MV-4-11 (cell line): Measurements from ENCODE around the gene ZNF497.
"Not testable (repeated sequence)": the region's sequence is repeated elsewhere in the genome, so short reads cannot be mapped to it uniquely, and the experiment has no call there.

ENCODE experiments used
- DNase-seq: peaks from one replicate; lab custom pipeline; 2025; lab: John Stamatoyannopoulos, UW

Gene ZNF497

DNA sequence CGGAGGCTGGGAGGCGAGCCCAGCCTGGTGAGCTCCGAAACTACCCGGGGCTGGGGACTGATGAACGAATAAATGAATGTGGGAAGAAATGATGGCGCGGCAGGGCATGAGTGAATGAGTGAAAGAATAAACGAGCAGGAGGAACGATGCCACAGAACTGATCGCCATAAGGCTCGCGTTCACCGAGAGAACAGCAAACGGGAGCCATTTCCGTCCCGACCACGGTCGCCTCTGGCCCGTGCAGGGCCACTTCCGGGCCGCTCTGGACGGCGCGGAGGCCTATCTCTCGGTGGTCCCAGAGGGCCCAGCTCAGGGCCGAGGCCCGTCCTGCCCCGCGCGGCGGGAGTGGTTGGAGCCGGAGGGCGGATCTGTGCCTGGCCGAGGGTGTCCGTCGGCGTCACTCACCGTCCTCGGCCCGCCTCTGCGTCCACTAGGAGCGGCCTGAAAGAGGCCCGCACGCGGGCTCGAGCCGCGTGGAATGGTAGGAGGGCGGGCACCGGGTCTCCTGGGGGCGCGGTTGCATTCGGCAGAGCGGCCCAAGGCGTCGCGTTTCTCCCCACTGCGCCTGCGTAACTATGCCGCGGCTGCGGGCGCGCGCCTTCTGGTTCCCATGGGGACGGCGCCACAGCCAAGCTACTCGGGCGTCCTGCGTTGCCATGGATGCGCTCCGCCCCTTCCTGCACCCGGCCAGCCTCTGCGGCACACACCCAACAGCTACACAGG lies at the start of gene ZNF497:
Gene ZNF497 (minus strand): TSS at position 480 of the 723 bp plus-strand sequence. CDS start 5,116 bp downstream, outside the sequence.
- peak; percentile 97 for DNase-seq

DNA sequence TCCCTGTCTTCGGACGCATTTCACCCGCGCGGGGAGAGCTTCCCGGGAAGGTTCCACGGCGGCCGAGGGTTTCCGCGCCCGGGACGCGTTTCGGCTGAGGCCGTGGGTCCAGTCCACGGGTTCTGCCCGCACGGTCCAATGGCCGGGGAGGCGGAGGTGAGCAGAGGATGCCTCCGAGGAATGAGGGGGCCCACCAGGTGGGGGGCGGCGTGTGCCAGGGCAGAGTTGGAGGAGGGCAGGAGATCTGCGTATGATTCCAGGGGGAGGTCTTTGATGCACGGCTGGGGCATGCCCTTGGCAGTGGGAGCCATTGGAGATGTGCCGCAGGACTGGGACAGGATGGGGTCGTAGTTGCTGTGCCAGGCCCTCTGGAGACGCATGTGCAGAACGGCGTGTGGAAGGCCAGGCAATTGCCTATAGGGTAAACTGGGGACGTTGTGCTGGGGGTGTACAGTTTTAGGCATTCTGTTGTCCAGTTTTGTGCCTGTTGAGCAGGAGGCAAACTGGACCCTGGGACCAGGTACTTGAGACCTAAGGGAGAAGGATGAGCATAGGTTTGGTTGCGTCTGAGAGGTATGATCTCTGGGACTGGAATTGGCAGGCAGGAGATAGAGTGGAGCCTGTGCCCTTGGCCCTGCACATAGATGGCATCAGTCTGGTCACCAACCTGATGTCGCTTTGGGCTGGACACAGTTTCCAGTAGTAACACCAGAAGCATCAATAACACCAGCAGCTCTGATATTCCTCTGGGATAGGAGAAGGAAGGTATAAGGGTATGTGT lies 46.6 kb upstream of the ZNF497 start:
- peak; percentile 28 for DNase-seq

DNA sequence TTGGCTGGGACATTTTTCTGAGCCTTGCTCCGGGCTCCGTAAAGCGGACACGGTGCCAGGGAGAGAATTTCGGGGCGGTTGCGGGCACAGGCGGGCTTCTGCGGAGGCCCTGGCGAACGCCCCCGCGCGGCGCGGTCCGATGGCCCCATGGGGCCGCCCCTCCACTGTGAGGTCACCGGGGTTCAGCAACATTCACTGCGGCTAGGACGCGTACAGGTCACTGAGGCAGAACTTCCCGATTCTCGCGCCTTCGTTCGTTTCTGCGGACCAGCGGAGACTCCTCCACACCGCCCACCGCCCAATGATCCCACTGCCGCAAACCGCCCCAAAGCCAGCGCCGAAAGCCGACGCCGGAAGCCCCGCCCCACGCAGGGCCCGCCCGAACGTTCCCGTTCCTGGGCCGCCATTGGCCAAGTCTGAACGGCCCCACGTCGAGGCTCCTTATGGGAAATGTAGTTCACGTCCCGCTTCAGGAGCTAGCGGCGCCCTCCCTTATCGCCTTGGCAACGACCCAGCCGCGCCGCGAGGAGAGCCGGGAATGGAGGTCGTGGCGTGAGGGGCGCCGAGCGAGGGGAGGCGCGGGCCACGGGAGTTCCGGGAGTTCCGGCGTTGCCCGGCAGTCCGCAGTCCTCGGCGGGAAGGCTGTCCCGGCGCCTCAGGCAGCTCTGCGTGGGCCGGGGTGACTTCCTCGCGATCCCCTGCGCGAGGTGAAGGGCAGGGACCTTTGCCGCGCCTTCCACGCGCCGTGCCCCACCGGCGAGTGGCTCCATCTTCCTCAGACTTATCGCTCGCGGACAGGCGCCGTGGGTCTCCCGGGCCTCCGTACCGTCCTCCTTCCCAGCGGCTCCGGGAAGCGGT lies 45.8 kb upstream of the ZNF497 start, which contains the start of gene ZNF584:
Gene ZNF584 (plus strand): TSS at position 498 of the 858 bp plus-strand sequence. CDS start 499 bp downstream, outside the sequence.
- DNase-seq, result peak; percentile 98

DNA sequence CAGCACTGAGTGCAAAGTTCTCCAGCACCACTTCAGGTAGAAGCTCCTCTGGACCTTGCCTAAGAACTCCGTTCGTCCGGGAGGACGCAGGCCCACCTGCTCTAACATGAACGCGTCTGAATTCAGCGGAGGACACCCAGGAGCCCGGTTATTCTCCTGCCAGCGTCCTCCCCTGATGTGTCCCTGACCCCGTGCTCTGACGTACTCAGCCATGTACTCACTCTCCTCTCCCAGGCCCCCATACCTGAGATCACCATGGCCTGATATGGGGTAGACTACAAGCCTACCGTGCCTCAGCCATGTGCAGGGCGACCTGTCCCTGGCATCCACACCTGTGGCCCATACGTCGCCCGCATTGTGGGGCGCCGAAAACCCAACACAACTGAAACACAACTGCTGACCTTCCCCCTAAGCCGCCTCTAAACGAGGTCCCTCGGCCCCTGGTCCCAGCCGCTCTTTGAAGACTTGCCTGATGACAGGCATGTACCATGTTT lies 45.2 kb upstream of the ZNF497 start:
- DNase-seq, result no peak

DNA sequence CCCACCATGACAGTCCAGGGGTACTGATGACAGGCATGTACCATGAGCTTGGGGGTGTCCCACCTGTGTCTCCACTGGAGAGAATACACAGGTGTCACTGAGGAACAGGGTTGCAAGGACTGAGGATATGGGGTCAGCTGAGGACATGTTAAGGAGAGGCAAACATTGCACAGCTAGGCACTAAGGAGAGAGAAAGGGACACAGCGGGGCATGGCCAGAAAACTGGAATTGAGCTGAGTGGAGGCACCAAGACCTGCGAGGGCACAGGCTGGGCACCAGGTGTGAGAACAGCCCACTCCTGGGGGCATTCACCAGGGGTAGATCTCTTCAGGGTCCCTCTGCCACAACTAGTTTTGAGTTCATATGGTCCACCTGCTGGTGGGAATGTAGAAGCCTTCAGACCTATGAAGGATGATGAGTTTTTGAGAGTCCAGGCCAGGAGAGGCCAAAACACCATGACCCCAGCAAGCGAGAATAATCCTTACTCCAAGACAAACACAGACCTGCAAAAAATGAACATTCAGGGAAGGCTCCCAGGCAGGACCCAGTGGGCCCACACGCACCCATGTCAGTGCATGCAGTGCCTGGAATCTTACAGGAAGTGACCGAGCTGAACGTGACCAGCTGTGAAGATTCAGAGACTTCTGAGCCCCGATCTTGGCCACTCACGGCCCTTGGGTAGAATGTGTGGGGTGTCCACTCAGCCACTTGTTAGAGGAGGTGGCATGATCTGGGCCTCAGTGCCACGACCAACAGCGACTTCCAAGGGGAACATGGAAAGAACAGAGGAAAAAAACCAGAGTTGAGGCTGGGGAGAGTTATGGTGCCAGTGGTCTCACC lies 44.5 kb upstream of the ZNF497 start:
- DNase-seq, result no peak

DNA sequence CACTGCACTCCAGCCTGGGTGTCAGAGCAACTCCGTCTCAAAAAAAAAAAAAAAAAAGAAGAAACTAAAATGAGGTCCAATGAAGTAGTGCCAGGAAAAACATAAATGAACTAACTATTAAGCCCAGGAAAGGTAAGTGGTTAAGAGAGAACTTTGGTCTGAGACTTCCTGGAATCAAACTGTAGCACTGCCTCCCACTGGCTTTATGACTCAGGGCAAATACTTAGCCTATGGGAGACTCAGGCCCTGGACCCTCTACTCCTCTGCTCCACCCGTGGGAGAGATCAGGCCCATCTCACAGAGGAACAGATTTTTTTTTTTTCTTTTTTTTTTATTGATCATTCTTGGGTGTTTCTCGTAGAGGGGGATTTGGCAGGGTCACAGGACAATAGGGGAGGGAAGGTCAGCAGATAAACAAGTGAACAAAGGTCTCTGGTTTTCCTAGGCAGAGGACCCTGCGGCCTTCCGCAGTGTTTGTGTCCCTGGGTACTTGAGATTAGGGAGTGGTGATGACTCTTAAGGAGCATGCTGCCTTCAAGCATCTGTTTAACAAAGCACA lies 41.4 kb upstream of the ZNF497 start:
- DNase-seq, result not testable (repeated sequence)

DNA sequence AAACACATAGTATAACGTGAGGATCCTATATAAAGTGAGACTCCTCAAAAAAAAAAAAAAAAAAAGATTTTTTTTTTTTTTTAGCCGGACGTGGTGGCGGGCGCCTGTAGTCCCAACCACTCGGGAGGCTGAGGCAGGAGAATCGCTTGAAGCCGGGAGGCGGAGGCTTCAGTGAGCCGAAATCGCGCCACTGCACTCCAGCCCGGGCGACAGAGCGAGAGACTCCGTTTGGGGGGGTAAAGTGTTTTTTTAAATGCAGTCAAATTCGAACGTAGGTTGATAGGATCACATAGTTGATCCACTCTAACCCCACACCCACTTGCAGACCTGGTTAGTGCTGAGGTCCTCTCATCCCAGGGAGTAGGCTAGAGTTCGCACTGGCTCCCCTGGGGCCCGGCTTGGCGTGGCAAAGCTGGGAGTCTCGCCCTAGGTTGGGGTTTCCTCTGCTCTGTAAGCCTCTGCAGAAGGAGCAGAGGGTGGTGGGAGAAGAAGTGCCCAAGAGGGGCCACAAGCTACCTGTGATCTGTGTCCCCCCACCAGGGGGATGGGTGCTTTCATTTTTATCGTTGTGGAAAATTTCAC lies 39.4 kb upstream of the ZNF497 start:
- no peak for DNase-seq

DNA sequence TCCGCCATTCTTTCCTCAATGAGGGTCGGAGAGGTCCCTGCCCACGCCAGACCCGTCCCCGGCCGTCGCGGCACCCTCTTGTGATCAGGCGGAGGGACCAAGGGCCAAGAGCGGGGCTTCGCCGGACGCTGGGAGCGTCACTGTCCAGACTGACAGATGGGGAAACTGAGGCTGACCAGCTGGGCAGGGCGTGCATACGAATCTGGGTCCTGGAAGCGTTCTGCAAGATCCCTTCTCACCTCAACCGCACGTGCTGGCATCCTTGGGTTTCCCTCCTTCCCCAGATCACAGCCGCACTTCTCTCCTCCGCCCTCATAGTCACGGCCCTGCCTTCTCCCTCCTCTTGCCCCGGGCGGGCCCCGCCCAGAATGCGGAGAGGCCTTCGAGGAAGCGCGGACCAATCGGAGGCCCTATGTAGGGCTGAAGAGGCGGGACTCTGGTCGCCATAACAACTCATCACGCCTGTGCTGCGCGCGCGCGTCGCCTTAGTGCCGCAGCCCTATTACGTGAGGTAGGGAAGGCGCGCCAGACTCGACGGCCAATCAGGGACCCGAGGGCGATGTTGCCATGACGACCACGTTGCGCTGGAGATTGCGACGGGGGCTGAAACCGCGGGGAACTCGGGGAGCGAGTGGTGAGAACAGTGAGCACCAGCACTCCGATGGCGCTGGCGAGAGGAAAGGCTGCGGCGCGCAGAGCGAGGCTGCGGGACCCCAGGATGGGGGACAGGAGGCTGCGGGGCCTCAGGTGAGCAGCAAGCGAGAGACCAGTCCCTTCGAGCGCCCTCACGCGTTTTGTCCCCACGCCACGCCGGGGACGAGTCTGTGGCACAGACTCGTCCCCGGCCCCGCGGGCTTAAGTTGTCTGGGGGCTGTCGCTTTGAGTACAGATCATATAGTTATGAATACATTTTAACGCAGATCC lies 38.6 kb upstream of the ZNF497 start:
- DNase-seq, result peak; percentile 100

DNA sequence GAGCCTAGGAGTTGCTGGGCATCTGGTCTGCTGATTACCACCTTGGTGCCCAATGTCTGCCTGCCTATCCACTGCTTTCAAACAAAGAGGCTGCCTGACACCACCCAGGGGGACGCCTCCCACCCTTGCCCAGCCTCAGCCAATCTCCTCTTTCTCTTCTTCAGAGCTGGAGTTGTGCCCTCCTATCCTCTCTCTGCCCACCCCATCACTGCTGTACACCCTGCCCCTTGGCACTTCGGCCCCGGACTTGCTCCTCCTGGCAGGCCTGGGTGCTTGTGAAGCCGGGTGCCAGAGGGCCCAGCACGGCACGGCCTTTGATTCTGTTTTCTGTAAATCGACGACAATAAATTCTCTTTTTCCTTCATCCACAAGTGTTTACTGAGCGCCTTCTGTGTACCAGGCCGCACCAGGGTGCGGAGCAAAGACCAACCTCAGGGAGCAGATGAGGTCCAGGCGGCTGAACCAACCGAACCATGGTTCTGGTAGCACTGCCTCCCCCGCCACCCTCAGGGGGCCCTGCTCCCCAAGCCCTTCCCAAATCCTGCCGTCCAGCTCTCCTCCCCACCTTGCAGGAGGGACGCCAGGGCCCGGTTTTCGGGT lies 37.9 kb upstream of the ZNF497 start:
- no peak for DNase-seq

DNA sequence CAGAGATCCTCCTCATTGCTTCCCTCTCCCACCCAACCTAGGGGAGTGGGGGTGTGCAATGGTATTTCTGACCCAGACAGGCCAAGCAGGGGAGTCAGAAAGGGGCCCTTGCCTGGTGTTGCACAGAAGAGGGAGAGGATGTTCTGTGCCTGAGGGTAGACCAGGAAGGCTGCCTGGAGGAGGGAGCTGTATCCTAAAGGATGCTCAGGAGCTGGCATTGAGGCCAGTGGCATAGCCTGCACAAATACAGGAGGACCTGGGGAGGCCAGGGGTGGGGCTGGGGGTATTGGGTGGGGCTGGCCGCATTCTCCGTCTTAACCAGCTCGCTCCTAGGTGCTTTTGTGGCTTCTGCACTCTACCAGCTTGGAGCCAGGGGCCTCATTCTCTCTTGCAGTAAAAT lies 37.4 kb upstream of the ZNF497 start:
- DNase-seq, result no peak

DNA sequence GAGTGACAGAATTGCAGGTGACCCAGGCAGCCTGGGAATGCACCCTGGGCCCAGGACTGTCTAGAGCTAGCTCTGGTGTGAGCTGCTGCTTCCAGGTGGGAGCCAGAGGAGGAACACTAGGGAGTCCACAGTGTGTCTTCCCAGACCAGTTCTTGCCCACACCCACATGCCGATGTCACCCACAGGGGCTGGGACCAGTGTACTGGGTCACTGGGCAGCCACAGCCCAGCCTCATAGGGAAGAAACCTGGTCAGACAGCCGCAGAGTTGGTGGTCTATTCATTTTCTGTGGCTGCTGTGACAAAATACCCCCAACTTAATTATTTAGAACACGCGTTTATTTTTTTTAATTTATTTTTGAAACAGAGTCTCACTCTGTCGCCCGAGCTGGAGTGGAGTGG lies 36.0 kb upstream of the ZNF497 start:
- DNase-seq, result no peak

DNA sequence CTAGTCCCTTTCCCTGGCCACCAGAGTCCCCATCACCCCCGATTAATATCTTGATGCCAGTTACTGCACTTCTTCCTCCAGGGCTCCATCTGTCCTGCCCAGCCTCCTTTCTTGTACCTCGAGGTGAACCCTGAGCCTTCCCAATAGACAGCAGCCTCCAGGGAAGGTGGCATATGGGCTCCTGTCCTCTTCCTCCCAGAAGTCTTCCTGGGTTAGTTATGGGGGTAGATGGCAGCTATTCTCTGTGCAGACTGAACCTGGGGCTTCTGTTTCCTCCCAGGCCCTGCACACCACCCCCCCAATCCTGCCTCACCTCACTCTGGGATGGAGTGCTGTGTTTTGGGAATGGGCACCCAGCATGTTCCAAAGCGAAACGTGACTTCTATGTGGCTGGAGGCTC lies 35.5 kb upstream of the ZNF497 start:
- DNase-seq, result no peak

DNA sequence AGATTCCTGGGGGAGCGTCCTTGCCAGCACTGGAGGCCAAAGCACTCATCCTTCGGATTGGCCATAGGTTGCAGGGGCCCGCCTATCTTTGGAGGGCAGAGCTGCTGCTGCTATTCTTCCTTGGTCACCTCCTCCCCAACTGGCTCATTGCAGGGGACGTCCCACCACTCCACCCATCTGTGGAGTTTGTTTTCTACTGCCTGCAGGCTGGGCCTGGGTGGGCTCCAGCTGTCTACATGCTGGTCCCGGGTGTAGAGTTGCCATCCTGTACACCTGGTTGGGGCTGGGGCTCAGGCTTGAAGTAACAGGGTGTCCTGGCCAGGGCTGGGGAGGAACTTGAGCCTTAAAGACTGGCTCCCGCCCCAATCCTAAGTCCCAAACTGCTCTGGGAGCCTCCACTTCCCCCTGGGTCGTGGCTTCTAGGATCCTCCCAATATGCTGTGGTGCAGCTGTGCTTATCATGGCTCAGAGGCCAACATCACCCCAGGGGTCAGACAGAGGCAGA lies 35.0 kb upstream of the ZNF497 start:
- DNase-seq, result no peak

DNA sequence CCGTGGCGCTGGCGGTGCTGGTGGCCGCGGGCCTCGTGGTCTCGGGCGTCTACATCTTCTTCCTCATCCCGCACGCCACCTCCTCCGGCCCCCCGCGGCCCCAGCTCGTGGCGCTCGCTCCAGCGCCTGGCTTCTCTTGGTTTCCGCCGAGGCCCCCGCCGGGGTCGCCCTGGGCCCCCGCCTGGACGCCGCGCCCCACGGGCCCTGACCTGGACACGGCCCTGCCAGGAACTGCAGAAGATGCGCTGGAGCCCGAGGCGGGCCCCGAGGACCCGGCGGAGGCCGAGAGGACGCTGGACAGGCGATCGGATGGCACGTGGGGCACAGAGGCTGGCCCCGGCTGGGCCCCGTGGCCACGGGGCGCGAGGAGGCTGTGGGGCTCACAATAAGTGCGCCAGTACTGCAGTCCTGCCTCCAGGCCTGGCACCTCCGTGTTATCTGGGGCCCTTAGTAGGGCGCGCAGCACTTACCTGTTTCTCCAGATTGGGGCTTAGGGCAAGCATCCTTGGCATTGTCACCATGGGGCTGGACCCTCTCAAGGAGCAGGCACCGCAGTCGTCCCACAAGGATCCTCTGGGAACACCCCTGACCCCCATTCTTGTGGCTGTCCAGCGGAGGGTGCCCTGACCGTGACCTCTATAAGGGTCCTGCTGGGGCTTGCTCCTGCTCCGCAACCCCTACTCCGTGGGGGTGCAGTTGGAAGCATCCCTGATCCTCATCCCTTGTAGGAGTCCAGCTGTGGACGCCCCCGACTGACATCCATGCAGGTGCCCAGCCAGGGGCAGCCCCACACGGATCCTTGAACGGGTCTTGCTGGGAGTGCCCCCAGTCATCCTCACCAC lies 34.4 kb upstream of the ZNF497 start:
- DNase-seq, result no peak

DNA sequence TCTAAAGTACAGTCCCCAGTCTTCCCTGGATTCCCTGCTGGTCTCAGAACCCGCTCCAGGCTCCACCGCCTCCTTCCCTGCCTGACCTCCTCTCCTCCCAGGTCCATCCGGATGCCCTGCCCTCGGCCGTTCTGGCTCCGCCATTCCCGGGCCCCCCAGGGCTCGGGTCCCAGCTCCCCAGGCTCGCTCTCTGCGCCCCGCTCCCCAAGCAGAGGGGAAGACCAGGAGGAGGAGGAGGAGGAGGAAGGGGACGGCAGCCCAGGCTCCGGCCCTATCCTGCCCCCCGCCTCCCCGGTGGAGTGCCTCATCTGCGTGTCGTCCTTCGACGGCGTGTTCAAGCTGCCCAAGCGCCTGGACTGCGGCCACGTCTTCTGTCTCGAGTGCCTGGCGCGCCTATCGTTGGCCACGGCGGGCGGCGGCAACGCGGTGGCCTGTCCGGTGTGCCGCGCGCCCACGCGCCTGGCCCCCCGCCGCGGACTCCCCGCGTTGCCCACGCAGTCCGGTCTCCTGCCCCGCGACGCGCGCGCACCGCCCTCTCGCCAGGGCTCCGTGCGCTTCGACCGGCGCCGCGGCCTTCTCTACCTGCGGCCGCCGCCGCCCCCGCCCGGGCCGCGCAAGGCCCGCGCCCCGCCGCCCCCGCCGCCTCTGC lies 33.6 kb upstream of the ZNF497 start:
- DNase-seq, result no peak

DNA sequence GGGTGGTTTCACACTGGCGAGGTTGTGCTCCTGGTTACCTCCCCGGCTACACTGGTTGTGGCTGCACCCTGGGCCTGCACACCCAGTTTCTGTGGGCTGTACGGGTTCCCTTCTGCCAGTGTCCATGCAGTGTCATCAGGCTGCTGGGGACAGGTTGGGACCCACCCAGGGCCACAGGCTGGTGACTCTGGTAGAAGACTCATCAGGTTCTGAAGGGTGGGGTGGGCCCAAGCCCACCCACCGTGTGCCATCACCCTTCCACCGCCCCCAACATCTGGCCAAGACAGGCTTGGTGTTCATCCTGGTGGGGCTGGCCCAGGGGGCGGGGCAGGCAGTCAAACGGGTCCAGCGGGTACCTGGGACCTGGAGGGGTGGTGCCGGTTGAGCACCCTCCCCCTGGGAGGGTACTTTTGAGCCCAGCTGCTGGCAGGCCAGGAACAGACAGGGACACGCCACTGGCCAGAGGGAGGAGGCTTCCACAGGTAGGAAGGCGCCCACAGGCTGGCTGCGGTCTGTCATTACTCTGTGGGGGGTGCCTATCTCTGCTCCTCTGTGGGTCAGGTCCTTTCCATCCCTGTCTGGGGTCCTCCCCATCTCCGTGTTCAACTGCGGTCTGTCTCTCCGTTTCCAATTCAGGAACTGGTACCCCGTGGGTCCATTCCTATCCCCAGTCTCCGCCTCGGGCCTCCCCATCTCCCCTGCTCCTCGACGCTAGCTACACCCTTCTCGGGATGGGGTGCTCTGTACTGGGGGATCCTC lies 32.8 kb upstream of the ZNF497 start, which contains the start of gene RNF225:
Gene RNF225 (plus strand): TSS at position 437 of the 759 bp plus-strand sequence. CDS start 434 bp downstream, outside the sequence.
- no peak for DNase-seq
